Activated naive CD8-positive, alpha-beta T cell treated with anti-CD3 and anti-CD28 coated beads, Interleukin-2, amount 10 ng/mL, durations not matched to agents 7 days and 5 days (primary cell): ENCODE data around the gene METTL14. TPM values are rescaled to one million over a fixed set of nuclear protein-coding genes. Genes with fewer than 3 reads are reported as not detected.
"Not testable (repeated sequence)": the region's sequence is repeated elsewhere in the genome, so short reads cannot be mapped to it uniquely, and the experiment has no call there.

Experiments
- ATAC-seq: fragments of 150-1000 bp; cut with Tn5 transposase; one replicate; pipeline ENCODE4 v1.10.0; 2021; ENCODE audit warnings: low read depth, moderate library complexity
- POLR2A ChIA-PET: fragments of 350-600 bp; sonication (Branson Sonifier 250); formaldehyde crosslinking; loops from one replicate; lab custom pipeline; 2021; ENCODE audit warnings: antibody characterized with exemption; lab: Charles Lee
- DNase-seq: peaks from one replicate; pipeline ENCODE4 v3.0.0; 2021
- H3K27ac Mint-ChIP-seq: one replicate; pipeline ENCODE4 v1.8.0; 2022; ENCODE audit warnings: mild to moderate bottlenecking, mixed read lengths
- H3K27me3 Mint-ChIP-seq: one replicate; pipeline ENCODE4 v1.8.0; 2022; ENCODE audit warnings: mild to moderate bottlenecking, moderate library complexity, mixed read lengths
- H3K36me3 Mint-ChIP-seq: one replicate; pipeline ENCODE4 v1.8.0; 2021; ENCODE audit warnings: mild to moderate bottlenecking, mixed read lengths
- H3K4me1 Mint-ChIP-seq: one replicate; pipeline ENCODE4 v1.8.0; 2021; ENCODE audit warnings: mixed read lengths
- H3K4me3 Mint-ChIP-seq: one replicate; pipeline ENCODE4 v1.8.0; 2022; ENCODE audit warnings: mild to moderate bottlenecking, moderate library complexity, mixed read lengths
- H3K9me3 Mint-ChIP-seq: one replicate; pipeline ENCODE4 v1.8.0; 2021; ENCODE audit warnings: mixed read lengths
- total RNA-seq, 2 experiments: library from RNA; stranded (reverse); gene quantifications; one replicate each; pipeline ENCODE4 v1.2.3, GENCODE V29; 2021

Gene METTL14
- total RNA-seq: 10 to 100 TPM; 53.1 to 55.4 TPM

- ATAC-seq (peak; percentile 97), DNase-seq (peak; percentile 87)
- Mint-ChIP-seq H3K27me3 (no peaks in the 10 kb centered on the region), H3K4me3 (peak within 1 kb of the TSS; percentile 91), H3K36me3 (no peaks in the 10 kb centered on the region), H3K4me1 (peaks cover 24% of the 10 kb centered on the region), H3K9me3 (no peaks in the 10 kb centered on the region), H3K27ac (peak within 1 kb of the TSS; percentile 93)
- POLR2A ChIA-PET: interaction anchor here (0.7 to 1.2 kb wide), 6 partner anchors 9 to 150 kb away, joined by 3 to 8 read pairs (median 6); no protein-coding TSS in a partner anchor
Measured at GRCh38 chr4:118684873-118685811, at the start of gene METTL14. Gene METTL14 (plus strand): TSS chr4:118685392. CDS start chr4:118685535, 143 bp downstream.

DNA sequence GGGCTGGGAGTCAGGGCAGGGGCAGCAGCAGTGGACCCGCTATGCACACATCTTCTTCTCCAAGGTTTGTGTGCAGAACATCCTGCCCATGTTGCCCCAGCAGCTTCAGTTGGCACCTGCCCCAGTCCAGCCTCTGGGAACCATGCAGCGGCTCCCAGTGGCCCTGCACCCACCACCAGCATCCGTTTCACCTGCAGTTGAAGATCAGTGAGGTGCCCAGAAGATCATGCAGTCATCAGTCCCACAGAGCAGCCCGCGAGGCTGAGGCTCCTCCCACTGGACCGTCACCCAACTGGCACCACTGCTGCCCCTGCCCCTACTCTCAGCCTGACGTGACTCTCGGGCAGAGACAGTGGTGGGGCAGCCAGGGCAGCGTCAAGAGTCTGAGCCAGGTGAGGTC lies 49.1 kb upstream of the METTL14 start:
- H3K4me3 Mint-ChIP-seq, H3K4me1 Mint-ChIP-seq, POLR2A ChIA-PET, H3K36me3 Mint-ChIP-seq, ATAC-seq, DNase-seq, H3K9me3 Mint-ChIP-seq, H3K27me3 Mint-ChIP-seq, H3K27ac Mint-ChIP-seq: not testable (repeated sequence)

- H3K27me3 Mint-ChIP-seq, H3K4me3 Mint-ChIP-seq, H3K4me1 Mint-ChIP-seq, H3K36me3 Mint-ChIP-seq, H3K27ac Mint-ChIP-seq, ATAC-seq, H3K9me3 Mint-ChIP-seq, POLR2A ChIA-PET: not testable (repeated sequence)
- DNase-seq: peak; percentile 41
Measured at GRCh38 chr4:118664665-118665064, 20.5 kb upstream of the METTL14 start.

DNA sequence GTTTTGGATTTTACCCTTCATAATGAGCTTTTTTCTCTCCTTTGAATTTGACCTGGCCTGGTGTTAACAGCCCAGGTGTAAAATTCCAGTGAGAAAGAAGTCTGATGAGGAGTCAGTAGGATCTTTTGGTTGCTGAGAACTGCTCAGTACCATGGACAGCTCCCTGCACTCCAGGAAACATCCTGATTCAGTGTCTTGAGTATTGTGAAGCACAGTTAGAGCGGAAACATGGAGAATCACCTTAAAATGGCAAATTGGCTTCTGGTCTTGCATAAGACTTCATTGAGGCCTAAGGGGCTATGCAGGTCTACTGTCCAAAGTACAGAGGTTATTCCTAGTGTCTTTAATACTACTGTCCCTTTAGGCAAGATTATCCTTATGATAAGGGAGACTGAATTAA lies 16.0 kb upstream of the METTL14 start:
- POLR2A ChIA-PET, H3K27ac Mint-ChIP-seq, DNase-seq: not testable (repeated sequence)

DNA sequence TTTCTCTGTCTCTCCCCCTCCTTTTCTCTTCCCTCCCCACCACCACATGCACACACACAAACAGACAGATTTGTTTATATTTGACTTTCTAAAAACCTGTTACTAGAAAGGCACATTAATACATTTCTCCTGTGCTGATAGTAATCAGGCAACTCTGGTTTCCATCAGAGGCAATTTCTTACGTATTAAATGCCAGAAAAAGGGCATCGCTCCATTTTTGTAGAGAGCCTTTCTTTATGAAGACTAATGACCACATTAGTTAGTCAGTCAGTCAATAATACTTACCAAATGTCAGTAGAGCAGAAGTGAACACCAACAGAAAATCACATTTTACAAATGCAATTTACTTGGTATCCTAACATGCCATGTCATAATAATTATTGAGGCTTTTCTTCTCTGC lies 14.2 kb upstream of the METTL14 start:
- H3K27ac Mint-ChIP-seq, H3K27me3 Mint-ChIP-seq, ATAC-seq, DNase-seq, H3K36me3 Mint-ChIP-seq, H3K4me3 Mint-ChIP-seq, H3K9me3 Mint-ChIP-seq, H3K4me1 Mint-ChIP-seq: not testable (repeated sequence)
- POLR2A ChIA-PET: interaction anchor here (1.1 kb wide), 1 partner anchor 14 kb away, joined by 3 read pairs; the partner anchor contains the start of gene METTL14

More for the DNA sequence above, 16.0 kb upstream of the METTL14 start:
- not testable (repeated sequence) for H3K36me3 Mint-ChIP-seq, H3K9me3 Mint-ChIP-seq, ATAC-seq, H3K27me3 Mint-ChIP-seq, H3K4me1 Mint-ChIP-seq, H3K4me3 Mint-ChIP-seq

DNA sequence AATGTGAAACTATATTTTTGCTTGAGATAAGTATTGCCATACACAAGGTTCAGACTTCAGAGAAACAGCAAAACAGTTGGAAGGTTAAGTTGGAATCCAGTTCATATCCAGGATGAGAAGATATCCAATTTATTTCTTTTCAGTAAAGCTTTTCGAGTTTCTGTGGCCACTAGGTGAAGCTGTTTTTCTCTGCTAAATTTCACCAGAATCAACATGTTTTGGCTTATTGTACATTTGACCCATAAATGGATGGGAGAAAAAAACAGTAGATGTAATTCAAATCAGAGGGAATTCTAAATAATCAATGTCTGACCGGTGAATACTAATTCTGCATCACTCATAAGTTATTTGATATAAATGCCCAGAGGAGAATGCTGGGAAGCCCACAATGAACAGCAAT lies 9.1 kb upstream of the METTL14 start:
- Mint-ChIP-seq H3K27ac (no peak overlapping the region), H3K27me3 (no peaks in the 10 kb centered on the region)

GRCh38 chr4:118680808-118681207 lies 4.4 kb upstream of the METTL14 start:
- Mint-ChIP-seq H3K9me3 (no peaks in the 10 kb centered on the region), H3K27me3 (no peaks in the 10 kb centered on the region), H3K36me3 (no peaks in the 10 kb centered on the region), H3K4me3 (no peak overlapping the region), H3K4me1 (peaks cover 12% of the 10 kb centered on the region), H3K27ac (no peak overlapping the region)
- POLR2A ChIA-PET: no interaction called here
- ATAC-seq: no peak
- no peak for DNase-seq

More for the DNA sequence above, 9.1 kb upstream of the METTL14 start:
- no peaks in the 10 kb centered on the region for H3K36me3 Mint-ChIP-seq
- DNase-seq (no peak), ATAC-seq (no peak)
- POLR2A ChIA-PET: no interaction called here
- no peak overlapping the region for H3K4me3 Mint-ChIP-seq
- H3K4me1 Mint-ChIP-seq: no peaks in the 10 kb centered on the region
- no peaks in the 10 kb centered on the region for H3K9me3 Mint-ChIP-seq

DNA sequence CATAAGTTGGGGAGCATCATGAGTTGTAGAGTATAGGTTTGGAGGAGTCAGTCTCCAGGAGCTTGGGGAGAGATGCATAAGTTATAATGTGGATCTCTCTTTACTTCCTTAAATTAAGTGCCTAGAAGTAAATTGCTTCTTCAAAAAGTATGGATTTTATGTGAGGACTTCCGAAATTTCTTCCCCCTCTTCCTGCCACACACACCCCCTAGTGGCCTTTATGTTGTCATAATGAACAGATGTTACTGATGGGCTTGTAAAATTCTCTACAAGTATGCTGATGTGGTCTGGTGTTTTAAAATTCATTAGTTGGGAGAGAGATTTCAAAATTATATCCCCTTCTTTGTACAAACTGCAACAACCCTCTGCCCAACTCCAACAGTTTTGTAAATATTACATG lies 2.3 kb upstream of the METTL14 start:
- Mint-ChIP-seq H3K4me3 (no peak overlapping the region), H3K27ac (no peak overlapping the region), H3K36me3 (no peaks in the 10 kb centered on the region), H3K4me1 (peaks cover 24% of the 10 kb centered on the region), H3K27me3 (no peaks in the 10 kb centered on the region), H3K9me3 (no peaks in the 10 kb centered on the region)
- ATAC-seq (no peak), DNase-seq (no peak)
- POLR2A ChIA-PET: no interaction called here

DNA sequence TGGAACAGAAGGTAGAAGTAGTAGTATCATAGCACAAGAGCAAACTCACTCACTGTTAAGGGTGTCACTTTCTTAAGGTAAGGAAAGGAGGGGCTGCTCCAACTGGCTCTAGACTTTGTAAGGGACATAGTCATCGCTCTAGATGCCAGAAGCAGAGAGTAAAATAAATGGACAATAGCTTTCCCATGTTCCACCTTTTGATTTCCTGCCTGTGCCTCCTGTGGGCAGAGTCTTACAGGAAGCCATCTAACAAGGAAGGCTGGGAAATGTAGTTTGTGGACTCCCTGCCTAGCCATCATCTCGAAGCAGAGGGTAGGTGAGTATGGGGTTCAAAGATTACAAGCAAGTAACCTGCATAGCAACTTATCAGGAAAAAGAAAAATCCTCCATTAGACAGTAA lies 1.7 kb upstream of the METTL14 start:
- Mint-ChIP-seq H3K36me3 (no peaks in the 10 kb centered on the region), H3K4me1 (peaks cover 24% of the 10 kb centered on the region), H3K27ac (no peak overlapping the region), H3K4me3 (no peak overlapping the region), H3K9me3 (no peaks in the 10 kb centered on the region), H3K27me3 (no peaks in the 10 kb centered on the region)
- ATAC-seq (no peak), DNase-seq (no peak)
- POLR2A ChIA-PET: no interaction called here

DNA sequence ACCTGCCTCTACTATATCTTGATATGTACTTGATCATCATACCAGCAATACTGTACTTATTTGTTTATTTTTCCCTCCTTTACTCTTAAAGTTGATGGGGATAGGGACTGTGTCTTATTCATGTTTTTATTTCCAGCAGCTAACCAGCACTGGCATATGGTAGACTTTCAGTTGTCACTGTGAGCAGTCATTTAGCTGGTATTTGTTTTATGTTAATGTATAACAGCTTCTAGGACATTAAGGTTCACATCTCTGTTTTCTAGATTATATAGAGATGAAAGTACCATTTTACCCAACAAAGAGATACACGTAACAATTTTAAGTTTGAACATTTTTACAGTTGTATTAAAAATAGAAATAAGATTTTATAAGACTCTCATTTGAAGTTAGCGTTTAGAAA lies 17.9 kb downstream of the METTL14 start:
- Mint-ChIP-seq H3K4me1 (no peaks in the 10 kb centered on the region), H3K36me3 (peaks cover 32% of the 10 kb centered on the region), H3K27ac (no peak overlapping the region), H3K27me3 (no peaks in the 10 kb centered on the region), H3K9me3 (no peaks in the 10 kb centered on the region), H3K4me3 (no peak overlapping the region)
- ATAC-seq (no peak), DNase-seq (no peak)
- POLR2A ChIA-PET: no interaction called here

DNA sequence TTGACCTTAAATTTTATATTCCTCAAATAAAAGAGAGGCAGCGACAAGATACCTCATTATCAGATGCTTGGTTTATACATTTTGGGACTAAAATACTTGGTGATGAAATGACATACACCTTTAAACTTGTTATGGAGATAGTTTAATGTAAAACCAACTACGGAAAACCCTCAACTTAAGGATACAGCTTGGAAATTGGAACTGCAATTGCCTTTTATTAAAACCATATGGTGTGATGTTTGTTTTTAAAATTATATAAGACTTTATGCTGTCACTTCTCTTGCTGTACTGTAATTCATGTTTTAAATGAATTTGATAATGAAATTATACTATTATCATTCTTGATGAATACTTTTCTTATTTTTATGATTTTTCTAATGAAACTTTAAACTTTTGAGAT lies 25.9 kb downstream of the METTL14 start:
- POLR2A ChIA-PET: no interaction called here

GRCh38 chr4:118712872-118713271 lies 27.7 kb downstream of the METTL14 start:
- ATAC-seq (no peak), DNase-seq (no peak)
- peaks cover 14% of the 10 kb centered on the region for H3K36me3 Mint-ChIP-seq
- no peak overlapping the region for H3K27ac Mint-ChIP-seq
- no peaks in the 10 kb centered on the region for H3K9me3 Mint-ChIP-seq
- no peaks in the 10 kb centered on the region for H3K27me3 Mint-ChIP-seq
- H3K4me3 Mint-ChIP-seq: no peak overlapping the region
- peaks cover 4% of the 10 kb centered on the region for H3K4me1 Mint-ChIP-seq
- POLR2A ChIA-PET: no interaction called here

More for the DNA sequence above, 25.9 kb downstream of the METTL14 start:
- Mint-ChIP-seq H3K36me3 (peaks cover 22% of the 10 kb centered on the region), H3K27ac (no peak overlapping the region), H3K4me3 (no peak overlapping the region), H3K4me1 (peaks cover 4% of the 10 kb centered on the region), H3K27me3 (no peaks in the 10 kb centered on the region), H3K9me3 (no peaks in the 10 kb centered on the region)
- ATAC-seq (no peak), DNase-seq (no peak)

DNA sequence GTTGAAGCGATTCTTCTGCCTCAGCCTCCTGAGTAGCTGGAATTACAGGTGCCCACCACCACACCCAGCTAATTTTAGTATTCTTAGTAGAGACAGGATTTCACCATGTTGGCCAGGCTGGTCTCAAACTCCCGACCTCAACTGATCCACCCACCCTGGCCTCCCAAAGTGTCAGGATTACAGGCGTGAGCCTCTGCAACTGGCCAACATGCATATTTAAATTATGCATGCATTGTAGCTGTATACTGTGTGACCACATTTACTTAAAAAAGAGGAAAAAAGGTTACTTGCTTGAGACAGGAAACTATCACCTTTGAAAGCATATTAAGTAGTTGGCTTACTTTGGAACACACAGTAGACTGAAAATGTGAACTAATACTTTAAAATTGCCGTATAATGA lies 29.5 kb downstream of the METTL14 start:
- peaks cover 16% of the 10 kb centered on the region for H3K36me3 Mint-ChIP-seq
- H3K4me1 Mint-ChIP-seq: peaks cover 4% of the 10 kb centered on the region
- POLR2A ChIA-PET: no interaction called here
- H3K27ac Mint-ChIP-seq: no peak overlapping the region
- DNase-seq (no peak), ATAC-seq (no peak)
- no peaks in the 10 kb centered on the region for H3K27me3 Mint-ChIP-seq
- H3K9me3 Mint-ChIP-seq: no peaks in the 10 kb centered on the region
- H3K4me3 Mint-ChIP-seq: no peak overlapping the region

DNA sequence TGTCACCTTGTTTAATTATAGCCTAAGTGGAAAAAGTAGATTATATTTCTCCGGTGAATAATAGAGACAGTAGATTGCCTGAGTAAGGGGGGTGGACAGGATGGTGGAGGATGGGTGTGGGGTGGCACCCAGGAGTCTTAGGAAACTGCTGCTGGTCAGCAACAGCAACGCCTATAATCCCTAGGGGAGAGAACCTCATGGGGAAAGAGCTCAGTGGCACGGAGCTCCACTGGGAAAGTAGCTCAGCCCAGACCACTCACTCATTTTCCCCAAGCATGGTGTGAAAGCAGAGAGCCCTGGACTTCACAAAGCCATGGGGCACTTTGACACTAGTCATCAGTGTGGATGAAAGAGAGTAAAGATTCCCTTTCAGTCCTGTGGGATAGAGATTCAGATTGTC lies 31.1 kb downstream of the METTL14 start:
- POLR2A ChIA-PET: no interaction called here
- Mint-ChIP-seq H3K27ac (no peak overlapping the region), H3K36me3 (peaks cover 15% of the 10 kb centered on the region), H3K4me1 (peaks cover 4% of the 10 kb centered on the region), H3K4me3 (no peak overlapping the region), H3K9me3 (no peaks in the 10 kb centered on the region), H3K27me3 (no peaks in the 10 kb centered on the region)
- ATAC-seq (no peak), DNase-seq (no peak)
